ENCODE results near the gene GALNT17. TPM values are rescaled to one million over a fixed set of nuclear protein-coding genes. Genes with fewer than 3 reads are reported as not detected.

GALNT17 gene
- polyA plus RNA-seq, result 32.0 and 35.7 TPM in 2 replicates

GRCh38 chr7:71132127-71132376, at the start of gene GALNT17:
Gene GALNT17 (plus strand): TSS chr7:71132144.

All from Purkinje cell (primary cell).